CD4-positive, alpha-beta memory T cell (primary cell): ENCODE measurements around the gene CD55. TPM values are rescaled to one million over a fixed set of nuclear protein-coding genes. Genes with fewer than 3 reads are reported as not detected.

Experiments
- CTCF ChIA-PET: fragments of 350-600 bp; sonication (Branson Sonifier 250); formaldehyde crosslinking; loops from one replicate; lab custom pipeline; 2021; ENCODE audit warnings: inconsistent platforms; ENCODE audit not compliant: partially characterized antibody; lab: Charles Lee
- POLR2A ChIA-PET: fragments of 350-600 bp; sonication (Branson Sonifier 250); formaldehyde crosslinking; loops from one replicate; lab custom pipeline; 2021; ENCODE audit not compliant: partially characterized antibody; lab: Charles Lee
- DNase-seq, 5 donors: peaks; one replicate each; pipeline versions ENCODE4 v3.0.0 to v3.0.0-alpha.2; 2020 to 2022; ENCODE audit warnings: mixed read lengths in 1 of 5
- H3K27ac ChIP-seq: one replicate; pipeline ENCODE4 v1.7.0; 2013; ENCODE audit warnings: low read depth, low read length
- H3K27me3 ChIP-seq: 2 replicates; pipeline ENCODE4 v1.7.0; 2013; ENCODE audit warnings: mild to moderate bottlenecking, low read length, moderate library complexity; ENCODE audit not compliant: insufficient read depth
- H3K36me3 ChIP-seq: 2 replicates; pipeline ENCODE4 v1.7.0; 2013; ENCODE audit warnings: mild to moderate bottlenecking, low read length, moderate library complexity; ENCODE audit not compliant: insufficient read depth
- H3K4me1 ChIP-seq: 2 replicates; pipeline ENCODE4 v1.7.0; 2013; ENCODE audit warnings: mild to moderate bottlenecking, low read length, moderate library complexity; ENCODE audit not compliant: insufficient read depth
- H3K4me3 ChIP-seq, 2 donors: one replicate each; pipeline ENCODE4 v1.7.0; 2013; ENCODE audit warnings: low read length in 2 of 2, mild to moderate bottlenecking in 1 of 2
- H3K9me3 ChIP-seq, 2 donors: one replicate each; pipeline ENCODE4 v1.7.0; 2013; ENCODE audit warnings: low read length in 2 of 2, control low read depth in 1 of 2; ENCODE audit not compliant: control insufficient read depth in 1 of 2
- H3K27ac Mint-ChIP-seq, 7 donors: one replicate each; pipeline ENCODE4 v1.8.0; 2020 to 2021; ENCODE audit warnings: mixed read lengths in 7 of 7, mild to moderate bottlenecking in 6 of 7, inconsistent platforms in 3 of 7, moderate library complexity in 3 of 7
- H3K27me3 Mint-ChIP-seq, 2 donors: one replicate each; pipeline ENCODE4 v1.8.0; 2020 to 2021; ENCODE audit warnings: mixed read lengths in 2 of 2
- H3K36me3 Mint-ChIP-seq, 2 donors: one replicate each; pipeline ENCODE4 v1.8.0; 2020 to 2021; ENCODE audit warnings: mixed read lengths in 2 of 2, inconsistent platforms in 1 of 2, mild to moderate bottlenecking in 1 of 2
- H3K4me1 Mint-ChIP-seq, 4 donors: one replicate each; pipeline ENCODE4 v1.8.0; 2020 to 2021; ENCODE audit warnings: mixed read lengths in 4 of 4, mild to moderate bottlenecking in 1 of 4
- H3K4me3 Mint-ChIP-seq, 8 donors: one replicate each; pipeline ENCODE4 v1.8.0; 2020 to 2021; ENCODE audit warnings: mixed read lengths in 8 of 8, mild to moderate bottlenecking in 7 of 8, moderate library complexity in 6 of 8, inconsistent platforms in 3 of 8
- H3K9me3 Mint-ChIP-seq, 8 donors: one replicate each; pipeline ENCODE4 v1.8.0; 2020 to 2021; ENCODE audit warnings: mixed read lengths in 8 of 8, mild to moderate bottlenecking in 5 of 8, inconsistent platforms in 3 of 8, moderate library complexity in 1 of 8
- intact Hi-C: fragments of 100-400 bp; cut with micrococcal nuclease; formaldehyde crosslinking; loops from one replicate; pipeline ENCODE4 v1.15.1; 2023
- polyA plus RNA-seq, 2 donors: library from polyadenylated mRNA; unstranded; fragments of 300-500 nt; fragmentation: Illumina TruSeq; gene quantifications; one replicate each; pipeline ENCODE4 v1.2.3, GENCODE V29; 2021
- total RNA-seq, 2 experiments: library from RNA; stranded (reverse); gene quantifications; one replicate each; pipeline ENCODE4 v1.2.3, GENCODE V29; 2021

The CD55 gene
- total and polyA plus RNA-seq, 4 experiments from 2014 or later: 69.0 to 92.1 (median 75.2) TPM

DNA sequence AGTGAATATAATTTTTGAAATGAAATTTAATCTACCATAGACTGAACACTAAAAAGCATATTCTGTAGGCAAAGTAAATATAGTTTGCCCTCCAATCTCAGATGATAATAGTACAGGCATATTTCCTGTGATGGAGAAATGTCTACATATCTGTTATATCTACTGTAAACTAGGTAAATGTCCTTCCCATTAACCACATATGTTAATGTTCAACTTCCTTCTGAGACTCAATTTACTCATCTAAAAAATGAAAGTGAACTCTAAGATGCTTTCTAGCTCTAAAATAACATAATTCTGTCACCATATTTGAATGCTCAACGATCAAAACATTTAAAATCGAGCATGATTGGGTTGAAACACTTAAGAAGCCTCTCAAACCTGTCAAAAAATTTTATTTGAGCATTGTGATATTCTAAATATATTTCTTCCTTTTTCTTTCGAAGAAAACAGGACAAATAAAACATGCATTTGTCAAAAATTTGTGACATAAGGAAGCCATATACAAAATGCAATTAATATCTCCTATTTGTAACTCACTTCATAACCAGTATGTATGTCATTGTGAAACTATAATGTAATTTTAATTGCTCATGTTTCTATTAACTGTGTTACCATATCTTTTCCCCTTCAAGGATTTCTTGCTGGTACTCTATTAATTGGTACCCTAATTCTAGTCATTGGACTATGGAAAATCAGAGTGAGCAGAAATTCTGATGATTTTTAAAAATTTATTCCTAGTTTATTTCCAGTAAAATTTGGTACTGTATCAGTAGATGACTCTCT, 34.2 kb downstream of the CD55 start:
- H3K36me3 Mint-ChIP-seq: peaks cover 41 to 57% of the 10 kb centered on the region in 2 donors
- CTCF ChIA-PET: interaction anchor here (1.4 kb wide), 1 partner anchor 49 kb away, joined by 5 read pairs; no protein-coding TSS in a partner anchor
- H3K27ac Mint-ChIP-seq: no peak overlapping the region
- H3K4me3 Mint-ChIP-seq: no peak overlapping the region
- no peak for DNase-seq
- no peak overlapping the region for H3K4me3 ChIP-seq
- intact Hi-C loops: no loop called here
- H3K27me3 ChIP-seq: no peaks in the 10 kb centered on the region
- no peaks in the 10 kb centered on the region for H3K9me3 ChIP-seq
- H3K4me1 Mint-ChIP-seq: peaks cover 9 to 14% (median 10%) of the 10 kb centered on the region in 4 donors
- H3K9me3 Mint-ChIP-seq: peaks cover 0 to 5% (median 0%) of the 10 kb centered on the region in 8 donors
- H3K4me1 ChIP-seq: no peaks in the 10 kb centered on the region
- H3K27ac ChIP-seq: no peak overlapping the region
- H3K36me3 ChIP-seq: peaks cover 11% of the 10 kb centered on the region
- POLR2A ChIA-PET: interaction anchor here (1.0 to 2.6 kb wide), 2 partner anchors 32 to 35 kb away, joined by 3 to 7 read pairs; partner anchors contain the start of gene CD55
- H3K27me3 Mint-ChIP-seq: no peaks in the 10 kb centered on the region

DNA sequence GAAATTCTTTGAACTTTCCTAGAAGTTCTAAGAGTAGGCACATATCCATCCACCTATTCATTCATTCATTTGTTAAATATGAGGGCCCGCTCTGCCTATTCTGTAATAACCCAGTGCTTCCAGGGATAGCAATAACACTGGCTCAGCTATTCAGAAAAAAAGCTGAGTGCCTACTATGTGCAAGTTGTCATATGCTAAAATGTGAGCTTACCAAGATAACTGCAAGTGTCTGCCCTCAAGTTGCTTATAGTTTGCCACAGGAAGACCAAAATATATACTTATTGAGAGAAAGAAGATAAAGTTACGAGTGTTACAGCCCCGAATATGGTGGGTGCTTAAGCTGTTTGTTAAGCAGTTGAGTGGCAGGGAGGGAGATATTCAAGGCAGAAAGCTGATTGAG, 39.6 kb downstream of the CD55 start:
- Histone ChIP-seq H3K9me3 (no peaks in the 10 kb centered on the region), H3K36me3 (peaks cover 8% of the 10 kb centered on the region), H3K4me1 (peaks cover 7% of the 10 kb centered on the region), H3K27me3 (no peaks in the 10 kb centered on the region), H3K4me3 (no peak overlapping the region), H3K27ac (no peak overlapping the region)
- no peak overlapping the region for H3K27ac Mint-ChIP-seq
- H3K27me3 Mint-ChIP-seq: no peaks in the 10 kb centered on the region
- no peak for DNase-seq
- H3K36me3 Mint-ChIP-seq: peaks cover 20 to 21% of the 10 kb centered on the region in 2 donors
- H3K9me3 Mint-ChIP-seq: no peaks in the 10 kb centered on the region
- intact Hi-C loops: no loop called here
- ChIA-PET CTCF (interaction anchor here (1.4 kb wide), 1 partner anchor 11 kb away, joined by 3 read pairs; no protein-coding TSS in a partner anchor), POLR2A (interaction anchor here (0.5 kb wide), 1 partner anchor 17 kb away, joined by 3 read pairs; no protein-coding TSS in a partner anchor)
- H3K4me1 Mint-ChIP-seq: peaks cover 0 to 3% (median 2%) of the 10 kb centered on the region in 4 donors
- no peak overlapping the region for H3K4me3 Mint-ChIP-seq

DNA sequence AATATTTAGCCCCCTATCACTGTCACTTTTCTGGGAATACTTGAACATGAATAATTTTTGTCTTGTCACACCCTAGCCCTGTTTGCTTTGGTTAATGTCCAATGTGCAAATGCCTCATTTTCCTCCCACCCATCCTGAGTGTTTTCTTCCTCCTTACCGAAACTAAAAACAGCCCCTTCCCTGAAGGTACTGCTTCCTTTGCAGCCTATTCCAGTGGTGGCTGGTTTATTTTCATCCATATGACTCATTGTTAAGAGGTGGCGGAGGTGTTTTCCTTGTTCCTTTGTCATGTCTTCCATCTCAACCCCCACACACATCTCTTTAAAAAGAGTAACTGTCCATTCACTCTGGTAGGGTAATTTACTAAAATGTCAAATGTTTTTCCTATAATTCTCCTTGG, 40.4 kb downstream of the CD55 start:
- H3K4me1 ChIP-seq: peaks cover 7% of the 10 kb centered on the region
- no peaks in the 10 kb centered on the region for H3K27me3 ChIP-seq
- Mint-ChIP-seq H3K27me3 (no peaks in the 10 kb centered on the region), H3K4me1 (peaks cover 0 to 1% (median 0%) of the 10 kb centered on the region in 4 donors), H3K9me3 (no peaks in the 10 kb centered on the region), H3K36me3 (peaks cover 19% of the 10 kb centered on the region in 2 donors), H3K27ac (no peak overlapping the region), H3K4me3 (no peak overlapping the region)
- no peak for DNase-seq
- H3K27ac ChIP-seq: no peak overlapping the region
- peaks cover 8% of the 10 kb centered on the region for H3K36me3 ChIP-seq
- ChIA-PET CTCF (interaction anchor here (1.4 kb wide), 1 partner anchor 12 kb away, joined by 3 read pairs; no protein-coding TSS in a partner anchor), POLR2A (interaction anchor here (1.0 kb wide), 1 partner anchor 40 kb away, joined by 6 read pairs; the partner anchor contains the start of gene CD55)
- intact Hi-C loops: no loop called here
- H3K4me3 ChIP-seq: no peak overlapping the region
- H3K9me3 ChIP-seq: no peaks in the 10 kb centered on the region

DNA sequence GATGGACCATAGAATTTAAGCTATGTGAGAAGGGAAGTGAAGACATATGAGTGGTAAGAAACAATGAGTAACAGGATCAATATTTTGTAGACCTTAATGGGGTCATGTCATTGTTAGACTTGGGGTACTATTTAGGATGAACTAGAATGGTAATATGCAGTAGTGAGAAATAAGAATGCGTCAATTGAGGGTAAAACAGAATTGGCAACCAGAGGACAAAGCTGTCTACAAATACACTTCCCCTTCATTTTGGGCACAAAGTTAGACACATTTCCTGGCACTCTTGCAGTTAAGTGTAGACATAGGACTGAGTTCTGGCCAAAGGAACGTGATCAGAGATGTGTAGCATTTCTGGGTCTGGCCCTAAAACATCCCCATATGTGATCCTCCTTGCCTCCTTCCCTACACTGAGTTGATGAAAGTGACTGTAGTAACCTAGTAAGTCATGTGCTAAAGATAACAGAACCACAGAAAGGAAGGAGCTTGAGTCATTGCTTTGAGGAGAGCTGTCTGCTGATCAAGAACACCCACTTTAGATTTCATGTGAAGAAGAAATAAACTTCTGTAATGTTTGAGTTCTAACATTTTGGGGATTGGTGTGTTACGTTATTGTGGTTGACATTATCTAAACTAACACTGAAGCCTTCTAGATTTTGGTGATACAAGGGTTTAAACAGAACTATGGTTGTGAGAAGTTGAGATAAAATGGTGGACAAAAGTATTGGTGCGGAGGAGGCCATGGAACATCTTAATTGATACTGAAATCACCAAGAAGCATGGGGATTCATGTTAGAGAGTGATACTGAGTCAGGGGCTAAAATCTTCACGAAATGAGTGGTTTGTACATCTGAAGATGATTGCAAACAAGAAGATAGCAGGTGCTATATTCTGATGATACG, 41.7 kb downstream of the CD55 start:
- Histone ChIP-seq H3K4me3 (no peak overlapping the region), H3K27ac (no peak overlapping the region), H3K9me3 (no peaks in the 10 kb centered on the region), H3K4me1 (peaks cover 7% of the 10 kb centered on the region), H3K27me3 (no peaks in the 10 kb centered on the region), H3K36me3 (peaks cover 8% of the 10 kb centered on the region)
- H3K27ac Mint-ChIP-seq: no peak overlapping the region
- ChIA-PET POLR2A (interaction anchor here (1.1 kb wide), 1 partner anchor 22 kb away, joined by 3 read pairs; no protein-coding TSS in a partner anchor), CTCF (no interaction called here)
- H3K36me3 Mint-ChIP-seq: peaks cover 16 to 20% of the 10 kb centered on the region in 2 donors
- H3K4me1 Mint-ChIP-seq: peaks cover 0 to 1% (median 0%) of the 10 kb centered on the region in 4 donors
- H3K4me3 Mint-ChIP-seq: no peak overlapping the region
- H3K27me3 Mint-ChIP-seq: no peaks in the 10 kb centered on the region
- H3K9me3 Mint-ChIP-seq: no peaks in the 10 kb centered on the region
- peak in 2 of 5 donors; percentile 3 to 30 for DNase-seq
- intact Hi-C loops: no loop called here

DNA sequence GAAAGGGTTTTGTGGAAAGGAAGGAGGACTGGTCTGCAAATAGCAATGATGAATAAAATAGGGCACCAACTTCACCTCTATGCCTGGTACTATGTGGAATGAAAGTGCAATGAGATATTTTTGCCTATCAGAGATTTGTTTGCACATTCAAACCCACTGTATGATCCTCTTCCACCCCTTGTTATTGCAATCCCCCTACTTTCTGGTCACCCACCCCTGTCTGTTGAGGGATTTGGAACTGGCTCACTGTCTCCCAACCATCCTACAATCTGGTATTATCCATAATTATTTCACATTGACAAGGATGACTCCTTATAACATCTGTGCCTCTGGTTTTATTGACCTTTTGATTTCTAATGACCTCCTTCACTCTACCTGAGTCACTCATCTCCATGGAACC, 42.4 kb downstream of the CD55 start:
- peaks cover 8% of the 10 kb centered on the region for H3K36me3 ChIP-seq
- H3K9me3 ChIP-seq: no peaks in the 10 kb centered on the region
- intact Hi-C loops: no loop called here
- ChIA-PET POLR2A (no interaction called here), CTCF (no interaction called here)
- Mint-ChIP-seq H3K9me3 (no peaks in the 10 kb centered on the region), H3K27ac (no peak overlapping the region), H3K36me3 (peaks cover 10 to 20% of the 10 kb centered on the region in 2 donors), H3K4me3 (no peak overlapping the region), H3K4me1 (no peaks in the 10 kb centered on the region), H3K27me3 (no peaks in the 10 kb centered on the region)
- no peak overlapping the region for H3K4me3 ChIP-seq
- no peak overlapping the region for H3K27ac ChIP-seq
- no peak for DNase-seq
- no peaks in the 10 kb centered on the region for H3K27me3 ChIP-seq
- peaks cover 7% of the 10 kb centered on the region for H3K4me1 ChIP-seq

DNA sequence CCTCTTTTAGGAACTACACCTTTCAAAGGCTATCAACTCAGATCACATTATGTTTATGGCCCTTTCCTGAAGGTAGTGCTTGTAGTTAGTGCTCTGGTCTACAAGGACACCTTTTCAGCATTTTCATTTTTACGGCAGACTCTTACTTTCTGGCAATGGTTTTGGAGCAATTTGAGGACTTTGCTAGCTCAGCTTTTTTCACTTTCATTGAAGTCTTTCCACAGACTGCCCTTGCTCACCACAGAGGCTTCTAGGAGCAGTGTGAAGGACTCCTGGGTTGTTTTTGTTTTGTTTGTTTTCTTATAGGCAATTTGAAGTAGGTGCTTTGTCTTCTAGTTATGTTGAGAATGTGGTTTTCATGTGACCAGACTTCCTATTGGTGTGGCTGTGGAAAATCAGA, 43.1 kb downstream of the CD55 start:
- H3K27ac ChIP-seq: no peak overlapping the region
- ChIA-PET POLR2A (no interaction called here), CTCF (no interaction called here)
- H3K4me3 ChIP-seq: no peak overlapping the region
- H3K27me3 Mint-ChIP-seq: no peaks in the 10 kb centered on the region
- peaks cover 8 to 18% of the 10 kb centered on the region in 2 donors for H3K36me3 Mint-ChIP-seq
- H3K4me1 Mint-ChIP-seq: no peaks in the 10 kb centered on the region
- H3K9me3 ChIP-seq: no peaks in the 10 kb centered on the region
- no peaks in the 10 kb centered on the region for H3K27me3 ChIP-seq
- H3K27ac Mint-ChIP-seq: peak overlapping the region in 1 of 7 donors; percentile 74
- H3K9me3 Mint-ChIP-seq: no peaks in the 10 kb centered on the region
- intact Hi-C loops: no loop called here
- no peak overlapping the region for H3K4me3 Mint-ChIP-seq
- peaks cover 7% of the 10 kb centered on the region for H3K36me3 ChIP-seq
- no peak for DNase-seq
- peaks cover 7% of the 10 kb centered on the region for H3K4me1 ChIP-seq

DNA sequence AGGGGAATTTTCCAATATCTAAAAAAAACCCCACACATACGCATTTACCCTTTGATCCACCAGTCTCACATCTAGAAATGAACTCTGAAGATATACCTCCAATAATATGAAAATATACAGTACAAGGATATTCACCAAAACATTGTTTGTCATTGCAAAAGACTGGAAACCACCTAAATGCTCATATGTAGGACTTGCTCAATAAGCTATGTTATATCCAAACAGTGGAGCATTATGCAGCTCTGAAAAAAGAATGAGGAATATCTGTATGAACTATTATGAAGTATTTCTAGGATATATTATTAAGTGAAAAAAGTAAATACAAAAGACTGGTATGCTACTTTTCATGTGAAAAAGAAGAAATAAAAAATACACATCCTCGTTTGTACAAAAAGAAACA, 43.6 kb downstream of the CD55 start:
- H3K36me3 ChIP-seq: peaks cover 3% of the 10 kb centered on the region
- no peak overlapping the region for H3K4me3 ChIP-seq
- no peak for DNase-seq
- no peak overlapping the region for H3K27ac ChIP-seq
- H3K4me3 Mint-ChIP-seq: no peak overlapping the region
- H3K36me3 Mint-ChIP-seq: peaks cover 5 to 15% of the 10 kb centered on the region in 2 donors
- no peaks in the 10 kb centered on the region for H3K27me3 ChIP-seq
- H3K27ac Mint-ChIP-seq: peak overlapping the region in 3 of 7 donors; percentile 34 to 77 (median 74)
- H3K9me3 ChIP-seq: no peaks in the 10 kb centered on the region
- H3K27me3 Mint-ChIP-seq: no peaks in the 10 kb centered on the region
- intact Hi-C loops: no loop called here
- H3K9me3 Mint-ChIP-seq: no peaks in the 10 kb centered on the region
- CTCF ChIA-PET: no interaction called here
- POLR2A ChIA-PET: no interaction called here
- peaks cover 7% of the 10 kb centered on the region for H3K4me1 ChIP-seq
- H3K4me1 Mint-ChIP-seq: no peaks in the 10 kb centered on the region
